HEK293 (cell line): ENCODE results near the gene C17orf50.

Experiments
- BCL6B ChIP-seq: fragments of 450-650 bp; formaldehyde crosslinking; IDR thresholded peaks from 2 replicates; pipeline ENCODE4 v1.5.1; 2017; ENCODE audit warnings: missing biosample characterization, missing genetic modification characterization
- GFI1B ChIP-seq: fragments of 450-650 bp; formaldehyde crosslinking; IDR thresholded peaks from 2 replicates; pipeline ENCODE4 v1.5.1; 2016; ENCODE audit warnings: missing biosample characterization, missing genetic modification characterization
- HOXA7 ChIP-seq: sonication (generic); formaldehyde crosslinking; IDR thresholded peaks from 2 replicates; pipeline ENCODE4 v1.8.1; 2022; ENCODE audit warnings: missing genetic modification reagents, borderline replicate concordance
- OVOL3 ChIP-seq: fragments of 450-650 bp; formaldehyde crosslinking; IDR thresholded peaks from 2 replicates; pipeline ENCODE4 v1.5.1; 2016; ENCODE audit warnings: missing biosample characterization, missing genetic modification characterization
- REPIN1 ChIP-seq: fragments of 450-650 bp; formaldehyde crosslinking; IDR thresholded peaks from 2 replicates; pipeline ENCODE4 v1.5.1; 2017; ENCODE audit warnings: missing biosample characterization, missing genetic modification characterization, low read depth
- SALL2 ChIP-seq: fragments of 450-650 bp; formaldehyde crosslinking; IDR thresholded peaks from 2 replicates; pipeline ENCODE4 v1.5.0; 2017; ENCODE audit warnings: missing biosample characterization, mild to moderate bottlenecking, missing genetic modification characterization, borderline replicate concordance
- TCF7L2 ChIP-seq: IDR thresholded peaks from 2 replicates; pipeline ENCODE4 v1.6.1; 2011; ENCODE audit warnings: low read depth, mild to moderate bottlenecking, inconsistent platforms, low read length, moderate library complexity, borderline replicate concordance
- TSHZ1 ChIP-seq: fragments of 450-650 bp; formaldehyde crosslinking; IDR thresholded peaks from 2 replicates; pipeline ENCODE4 v1.5.1; 2016; ENCODE audit warnings: missing biosample characterization, missing genetic modification characterization, borderline replicate concordance
- WT1 ChIP-seq: fragments of 450-650 bp; formaldehyde crosslinking; IDR thresholded peaks from 2 replicates; pipeline ENCODE4 v1.5.1; 2016; ENCODE audit warnings: missing biosample characterization, missing genetic modification characterization
- ZBTB1 ChIP-seq: fragments of 450-650 bp; formaldehyde crosslinking; IDR thresholded peaks from 2 replicates; pipeline ENCODE4 v1.5.1; 2016; ENCODE audit warnings: missing biosample characterization, missing genetic modification characterization
- ZBTB11 ChIP-seq: fragments of 450-650 bp; formaldehyde crosslinking; conservative IDR thresholded peaks from 2 replicates; pipeline ENCODE4 v1.5.1; 2016; ENCODE audit warnings: low read depth, missing biosample characterization, missing genetic modification characterization
- ZBTB48 ChIP-seq: fragments of 450-650 bp; formaldehyde crosslinking; IDR thresholded peaks from 2 replicates; pipeline ENCODE4 v1.5.1; 2016; ENCODE audit warnings: missing biosample characterization, missing genetic modification characterization
- ZBTB49 ChIP-seq: fragments of 450-650 bp; formaldehyde crosslinking; IDR thresholded peaks from 2 replicates; pipeline ENCODE4 v1.5.1; 2016; ENCODE audit warnings: missing biosample characterization, missing genetic modification characterization, low read depth
- ZBTB7A ChIP-seq: fragments of 450-650 bp; formaldehyde crosslinking; IDR thresholded peaks from 2 replicates; pipeline ENCODE4 v1.5.1; 2016; ENCODE audit warnings: low read depth, missing biosample characterization, missing genetic modification characterization
- ZFP3 ChIP-seq: fragments of 450-650 bp; formaldehyde crosslinking; IDR thresholded peaks from 2 replicates; pipeline ENCODE4 v1.5.1; 2016; ENCODE audit warnings: low read depth, missing biosample characterization, missing genetic modification characterization
- ZNF133 ChIP-seq: fragments of 450-650 bp; formaldehyde crosslinking; IDR thresholded peaks from 2 replicates; pipeline ENCODE4 v1.5.1; 2016; ENCODE audit warnings: missing biosample characterization, missing genetic modification characterization
- ZNF155 ChIP-seq: fragments of 450-650 bp; formaldehyde crosslinking; IDR thresholded peaks from 2 replicates; pipeline ENCODE4 v1.5.1; 2016; ENCODE audit warnings: missing biosample characterization, missing genetic modification characterization
- ZNF157 ChIP-seq: fragments of 450-650 bp; formaldehyde crosslinking; IDR thresholded peaks from 2 replicates; pipeline ENCODE4 v1.5.1; 2016; ENCODE audit warnings: missing biosample characterization, missing genetic modification characterization
- ZNF2 ChIP-seq: fragments of 450-650 bp; formaldehyde crosslinking; IDR thresholded peaks from 2 replicates; pipeline ENCODE4 v1.5.1; 2016; ENCODE audit warnings: missing biosample characterization, missing genetic modification characterization
- ZNF423 ChIP-seq: fragments of 450-650 bp; formaldehyde crosslinking; IDR thresholded peaks from 2 replicates; pipeline ENCODE4 v1.5.1; 2016; ENCODE audit warnings: missing biosample characterization, missing genetic modification characterization
- ZNF433 ChIP-seq: fragments of 450-650 bp; formaldehyde crosslinking; IDR thresholded peaks from 2 replicates; pipeline ENCODE4 v1.5.1; 2016; ENCODE audit warnings: missing biosample characterization, missing genetic modification characterization, low read depth
- ZNF530 ChIP-seq: fragments of 450-650 bp; formaldehyde crosslinking; IDR thresholded peaks from 2 replicates; pipeline ENCODE4 v1.5.1; 2016; ENCODE audit warnings: low read depth, missing biosample characterization, missing genetic modification characterization
- ZNF561 ChIP-seq: fragments of 450-650 bp; IDR thresholded peaks from 2 replicates; pipeline ENCODE4 v1.5.1; 2018; ENCODE audit warnings: missing biosample characterization, missing genetic modification characterization, borderline replicate concordance
- ZNF585B ChIP-seq: fragments of 450-650 bp; formaldehyde crosslinking; IDR thresholded peaks from 2 replicates; pipeline ENCODE4 v1.5.1; 2016; ENCODE audit warnings: missing biosample characterization, missing genetic modification characterization
- ZNF776 ChIP-seq: fragments of 450-650 bp; formaldehyde crosslinking; IDR thresholded peaks from 2 replicates; pipeline ENCODE4 v1.5.0; 2017; ENCODE audit warnings: missing biosample characterization, missing genetic modification characterization, borderline replicate concordance
- ZNF792 ChIP-seq: fragments of 450-650 bp; formaldehyde crosslinking; IDR thresholded peaks from 2 replicates; pipeline ENCODE4 v1.5.1; 2016; ENCODE audit warnings: missing biosample characterization, missing genetic modification characterization
- TF ChIP-seq, protein P1 (sequence below): fragments of 450-650 bp; formaldehyde crosslinking; IDR thresholded peaks from 2 replicates; pipeline ENCODE4 v1.5.1; 2016; ENCODE audit warnings: missing biosample characterization, missing genetic modification characterization

C17orf50 gene

DNA sequence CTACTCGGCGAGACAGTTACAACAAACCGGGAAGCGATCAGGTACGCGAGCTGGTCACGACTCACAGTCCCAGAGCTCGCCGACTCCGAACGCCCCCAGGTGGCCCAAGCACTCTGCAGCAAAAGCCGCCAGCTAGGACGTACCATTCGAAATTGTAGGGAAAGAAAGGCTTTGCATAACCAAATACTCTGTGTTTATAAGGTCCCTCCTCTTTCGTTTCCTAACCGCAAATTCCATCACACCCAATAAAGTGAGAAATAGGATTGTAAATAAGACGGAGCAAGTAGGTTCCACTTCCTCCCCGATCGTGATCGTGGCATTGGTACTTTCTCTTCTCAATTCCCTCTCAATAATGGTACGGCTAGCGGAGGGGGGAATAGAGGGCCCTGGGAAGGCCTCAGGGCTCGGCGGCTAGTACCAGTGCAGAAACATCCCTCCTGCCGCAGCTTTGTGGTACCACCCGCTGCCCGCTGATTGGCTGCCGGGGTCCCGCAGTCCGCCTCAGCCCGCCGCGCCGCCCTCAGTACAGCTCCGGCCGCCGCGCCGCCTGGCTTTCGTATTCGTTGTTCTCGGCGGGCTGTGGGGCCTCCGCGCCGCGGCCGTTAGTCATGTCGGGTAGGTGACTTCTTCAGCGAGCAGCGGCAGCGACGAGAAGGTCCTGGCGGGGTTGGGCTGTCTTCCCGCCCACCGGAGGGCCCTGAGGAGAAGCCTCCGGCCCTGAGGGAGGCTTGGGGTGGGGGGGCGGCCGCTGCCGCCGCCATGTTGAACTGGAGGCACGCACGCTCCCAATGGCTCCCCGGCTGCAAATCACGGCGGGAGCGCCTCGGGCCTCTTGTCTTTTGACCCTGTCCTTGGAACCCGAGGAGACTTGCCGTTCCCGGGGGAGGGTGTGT lies 48.5 kb downstream of the C17orf50 start, which contains the start of gene TAF15 (continued):
- TF ChIP-seq TCF7L2 = no peak; the same call in none of the 2 replicates
- no peak for TF ChIP-seq ZNF133 (tag by site-specific recombination)
- TF ChIP-seq GFI1B = peak; percentile 59; the same call in 1 of the 2 replicates
- TF ChIP-seq HOXA7 = no peak
- TF ChIP-seq ZNF157 = no peak
- peak; percentile 15 for TF ChIP-seq ZNF561 (tag by site-specific recombination)
- TF ChIP-seq ZFP3 (tag by site-specific recombination) = no peak
- peak; percentile 81 for TF ChIP-seq ZNF2
- no peak for TF ChIP-seq SALL2
- peak; percentile 68; the same call in 1 of the 2 replicates for TF ChIP-seq ZBTB48
- TF ChIP-seq ZBTB7A = peak; percentile 51; the same call in 1 of the 2 replicates
- TF ChIP-seq ZBTB1 (tag by site-specific recombination) = no peak
- TF ChIP-seq ZNF530 = no peak
- TF ChIP-seq OVOL3 = peak; percentile 64
- TF ChIP-seq ZNF155 (tag by site-specific recombination) = no peak
- no peak for TF ChIP-seq ZNF776 (tag by site-specific recombination)
- TF ChIP-seq BCL6B = no peak
- no peak for TF ChIP-seq ZBTB49 (tag by site-specific recombination)
- TF ChIP-seq ZNF585B (tag by site-specific recombination) = no peak
- TF ChIP-seq ZNF423 (tag by site-specific recombination) = no peak
- TF ChIP-seq TSHZ1 (tag by site-specific recombination) = no peak
- TF ChIP-seq ZNF792 = no peak
- TF ChIP-seq ZBTB11 (tag by site-specific recombination) = peak; percentile 55
- TF ChIP-seq ZNF433 = no peak
- peak; percentile 84 for TF ChIP-seq WT1
- TF ChIP-seq, protein P1, sequence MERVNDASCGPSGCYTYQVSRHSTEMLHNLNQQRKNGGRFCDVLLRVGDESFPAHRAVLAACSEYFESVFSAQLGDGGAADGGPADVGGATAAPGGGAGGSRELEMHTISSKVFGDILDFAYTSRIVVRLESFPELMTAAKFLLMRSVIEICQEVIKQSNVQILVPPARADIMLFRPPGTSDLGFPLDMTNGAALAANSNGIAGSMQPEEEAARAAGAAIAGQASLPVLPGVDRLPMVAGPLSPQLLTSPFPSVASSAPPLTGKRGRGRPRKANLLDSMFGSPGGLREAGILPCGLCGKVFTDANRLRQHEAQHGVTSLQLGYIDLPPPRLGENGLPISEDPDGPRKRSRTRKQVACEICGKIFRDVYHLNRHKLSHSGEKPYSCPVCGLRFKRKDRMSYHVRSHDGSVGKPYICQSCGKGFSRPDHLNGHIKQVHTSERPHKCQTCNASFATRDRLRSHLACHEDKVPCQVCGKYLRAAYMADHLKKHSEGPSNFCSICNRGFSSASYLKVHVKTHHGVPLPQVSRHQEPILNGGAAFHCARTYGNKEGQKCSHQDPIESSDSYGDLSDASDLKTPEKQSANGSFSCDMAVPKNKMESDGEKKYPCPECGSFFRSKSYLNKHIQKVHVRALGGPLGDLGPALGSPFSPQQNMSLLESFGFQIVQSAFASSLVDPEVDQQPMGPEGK (tag by site-specific recombination) = peak; percentile 83
- peak; percentile 26; the same call in 1 of the 2 replicates for TF ChIP-seq REPIN1 (tag by site-specific recombination)
